NCI-H1930 (cell line): Measurements from ENCODE around the gene MZT1.

Source experiments
- DNase-seq, 2 experiments: peaks; one replicate each; lab custom pipeline; 2025; lab: John Stamatoyannopoulos, UW

Gene MZT1

DNA sequence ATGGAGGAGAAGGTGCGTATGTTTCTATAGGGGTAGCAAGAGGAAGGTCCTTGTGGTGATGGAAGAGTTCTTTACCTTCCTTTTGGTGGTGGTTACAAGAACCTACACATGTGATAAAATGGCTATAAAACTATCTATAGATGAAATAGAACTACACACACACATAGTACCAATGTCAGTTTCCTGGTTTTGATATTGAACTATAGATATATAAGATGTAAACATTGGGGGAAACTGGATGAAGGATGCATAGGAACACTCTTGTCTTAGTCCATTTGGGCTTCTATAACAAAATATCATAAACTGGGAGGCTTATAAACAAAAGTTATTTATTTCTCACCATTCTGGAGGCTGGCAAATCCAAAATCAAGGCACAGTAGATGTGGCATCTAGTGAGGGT is 47.1 kb downstream of the MZT1 start:
- no peak for DNase-seq

DNA sequence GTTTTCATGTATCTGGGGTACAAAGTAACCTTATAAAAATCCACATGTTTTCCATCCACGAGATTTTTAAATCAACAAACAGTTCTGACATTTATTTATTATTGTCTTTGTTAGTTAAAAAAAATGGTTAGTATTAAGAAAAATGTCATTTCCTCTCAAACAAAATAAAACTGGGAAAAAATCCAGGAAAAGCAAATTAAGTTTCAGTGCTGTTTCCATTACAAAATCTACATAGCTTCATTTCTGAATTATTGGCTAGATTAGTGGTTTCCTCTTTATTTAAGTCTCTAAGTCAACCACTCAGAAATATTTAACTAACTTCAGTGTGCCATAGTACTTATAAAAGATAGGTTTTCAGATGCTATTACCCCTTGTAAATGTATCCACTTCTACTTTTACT is 49.1 kb downstream of the MZT1 start:
- no peak for DNase-seq

DNA sequence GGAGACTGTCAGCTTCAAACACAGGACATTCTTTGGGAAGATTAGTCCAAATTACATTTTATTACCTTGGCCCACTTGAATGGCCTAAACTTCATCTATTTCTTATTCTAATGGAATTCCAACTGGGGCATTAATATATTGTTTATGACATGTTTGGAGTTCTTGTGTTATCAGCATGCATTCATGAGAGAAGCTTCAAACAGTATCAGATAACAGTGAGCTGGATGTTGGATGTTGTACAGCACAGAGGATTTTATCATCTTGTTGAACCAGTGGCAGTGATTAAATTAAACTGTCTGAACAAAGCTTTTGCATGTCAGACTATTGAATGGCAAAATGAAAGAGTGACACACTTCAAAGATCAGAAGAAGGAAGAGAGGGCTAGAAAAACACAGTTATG is 50.0 kb downstream of the MZT1 start:
- peak; percentile 63 to 79 for DNase-seq

DNA sequence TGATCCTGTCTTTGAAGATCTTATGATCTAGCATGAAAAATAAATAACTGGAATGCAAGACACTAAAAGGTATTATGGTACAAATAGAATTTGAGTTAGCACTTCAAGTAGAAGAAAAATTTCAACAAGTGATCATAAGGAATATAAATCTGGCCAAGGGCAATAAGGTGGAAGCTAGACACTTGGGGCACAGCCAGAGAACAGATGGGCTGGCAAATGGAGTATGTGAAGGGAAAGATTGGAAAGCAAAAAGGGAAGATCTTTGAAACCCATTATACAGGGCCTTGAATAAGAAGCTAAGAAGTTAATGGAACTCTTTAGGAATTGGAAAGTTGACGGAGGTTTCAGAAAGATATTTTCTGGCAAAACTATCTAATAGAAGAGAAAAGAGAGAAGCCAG is 61.0 kb downstream of the MZT1 start:
- DNase-seq, result no peak

DNA sequence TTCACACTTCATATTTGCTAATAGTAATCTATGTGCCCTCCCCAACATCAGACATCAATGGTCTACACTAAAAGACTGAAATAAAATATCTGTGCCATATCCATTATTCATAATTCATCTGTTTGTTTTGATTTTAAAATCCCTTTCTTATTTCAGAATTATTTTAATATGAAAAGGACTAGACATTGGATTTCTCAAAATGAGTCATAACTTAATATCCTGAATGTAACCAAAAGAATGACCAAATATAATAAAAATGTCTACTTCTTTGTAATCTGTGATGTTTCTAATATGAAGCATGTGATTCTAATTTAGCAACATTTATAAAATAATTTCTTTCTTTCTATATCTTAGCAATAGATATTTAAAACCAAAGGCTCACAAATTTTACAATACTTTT is 64.9 kb downstream of the MZT1 start:
- no peak for DNase-seq
